NOMO-1 (cell line): Measurements from ENCODE around the gene LURAP1L.

Source experiments
- DNase-seq, 2 experiments: peaks; one replicate each; lab custom pipeline; 2025; ENCODE audit not compliant: unreplicated experiment in 2 of 2; lab: John Stamatoyannopoulos, UW

Gene LURAP1L

GRCh38 chr9:12775679-12776512 lies 1.1 kb downstream of the LURAP1L start:
- DNase-seq: peak; percentile 1 to 29

GRCh38 chr9:12776513-12777055 lies 1.8 kb downstream of the LURAP1L start:
- no peak for DNase-seq

- no peak for DNase-seq
Observed at GRCh38 chr9:12777121-12778022, 2.6 kb downstream of the LURAP1L start.

- DNase-seq: no peak
Observed at GRCh38 chr9:12778389-12778788, 3.6 kb downstream of the LURAP1L start.

GRCh38 chr9:12781226-12781733 lies 6.5 kb downstream of the LURAP1L start:
- no peak for DNase-seq

- DNase-seq: no peak
Observed at GRCh38 chr9:12783767-12784460, 9.1 kb downstream of the LURAP1L start.

GRCh38 chr9:12784461-12785259 lies 9.8 kb downstream of the LURAP1L start:
- DNase-seq: no peak

- no peak for DNase-seq
Observed at GRCh38 chr9:12785260-12785770, 10.5 kb downstream of the LURAP1L start.

GRCh38 chr9:12785941-12786340 lies 11.1 kb downstream of the LURAP1L start:
- DNase-seq: no peak

DNA sequence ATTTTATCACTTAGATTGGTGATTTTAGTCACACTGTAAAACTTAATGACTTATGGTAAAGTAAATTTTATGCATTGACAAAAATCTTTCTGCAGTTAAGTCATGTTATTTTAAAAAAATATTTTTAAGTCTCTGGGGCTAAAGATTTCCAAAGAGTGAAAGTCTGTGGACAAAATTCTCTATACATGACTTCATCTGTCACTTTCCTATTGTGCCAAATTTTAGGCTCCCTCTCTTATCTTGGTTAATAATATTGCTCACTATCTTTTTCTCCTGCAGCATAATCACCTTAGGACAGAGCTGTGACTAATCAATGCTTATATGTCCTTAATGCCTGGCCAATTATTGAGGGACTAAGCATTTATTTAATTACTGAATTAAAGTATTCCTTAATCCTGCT lies 15.2 kb downstream of the LURAP1L start:
- no peak for DNase-seq

- DNase-seq: no peak
Observed at GRCh38 chr9:12790883-12791282, 16.1 kb downstream of the LURAP1L start.

DNA sequence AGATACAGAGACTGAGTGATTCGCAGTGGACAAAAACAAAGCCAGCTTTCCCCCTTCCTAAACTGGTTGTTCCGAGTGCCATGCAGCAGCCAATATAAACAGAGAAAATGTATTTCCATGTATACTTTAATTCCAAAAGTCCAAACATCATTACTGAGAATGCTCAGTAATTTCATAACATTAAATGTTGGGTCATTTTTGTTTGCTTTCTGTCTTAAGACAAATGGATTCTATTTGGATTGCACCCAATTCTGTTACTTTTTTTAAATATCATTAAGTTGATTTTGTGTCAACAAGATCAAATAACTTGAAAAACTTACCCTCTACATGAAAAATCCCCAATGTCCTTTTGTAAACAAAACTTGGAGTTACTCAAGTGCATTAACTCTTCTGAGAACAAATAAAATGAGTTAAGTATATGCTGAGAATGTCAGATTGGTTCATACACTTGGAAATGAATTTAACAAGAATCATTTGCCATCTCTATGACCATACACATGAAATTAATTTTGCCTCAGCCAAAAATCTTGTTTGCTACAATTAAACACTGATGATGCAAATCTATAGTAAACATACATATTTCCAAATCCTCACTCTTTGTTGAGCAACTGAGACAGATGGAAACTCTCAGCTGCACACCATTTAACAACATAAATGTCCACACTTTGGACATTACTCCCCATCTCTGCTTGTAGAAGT lies 19.4 kb downstream of the LURAP1L start:
- no peak for DNase-seq

GRCh38 chr9:12796601-12797000 lies 21.8 kb downstream of the LURAP1L start:
- DNase-seq: no peak

DNA sequence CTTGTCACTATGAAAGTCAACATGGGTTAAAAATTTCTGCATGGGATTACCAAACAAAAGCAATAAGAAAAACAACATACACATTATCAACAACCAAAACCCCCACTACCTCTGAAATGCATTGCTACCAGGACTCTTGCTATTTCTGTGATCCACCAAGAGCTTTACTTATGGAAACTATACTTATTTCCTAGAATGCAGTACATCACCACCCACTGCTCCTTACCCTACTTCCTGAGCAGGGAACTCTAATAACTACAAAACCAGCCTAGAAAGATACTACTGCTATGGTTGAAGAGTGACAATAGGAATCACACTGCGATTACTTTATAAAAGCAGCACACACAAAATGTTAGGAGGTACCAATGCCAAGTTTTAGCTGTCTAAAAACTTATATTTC lies 22.2 kb downstream of the LURAP1L start:
- no peak for DNase-seq

DNA sequence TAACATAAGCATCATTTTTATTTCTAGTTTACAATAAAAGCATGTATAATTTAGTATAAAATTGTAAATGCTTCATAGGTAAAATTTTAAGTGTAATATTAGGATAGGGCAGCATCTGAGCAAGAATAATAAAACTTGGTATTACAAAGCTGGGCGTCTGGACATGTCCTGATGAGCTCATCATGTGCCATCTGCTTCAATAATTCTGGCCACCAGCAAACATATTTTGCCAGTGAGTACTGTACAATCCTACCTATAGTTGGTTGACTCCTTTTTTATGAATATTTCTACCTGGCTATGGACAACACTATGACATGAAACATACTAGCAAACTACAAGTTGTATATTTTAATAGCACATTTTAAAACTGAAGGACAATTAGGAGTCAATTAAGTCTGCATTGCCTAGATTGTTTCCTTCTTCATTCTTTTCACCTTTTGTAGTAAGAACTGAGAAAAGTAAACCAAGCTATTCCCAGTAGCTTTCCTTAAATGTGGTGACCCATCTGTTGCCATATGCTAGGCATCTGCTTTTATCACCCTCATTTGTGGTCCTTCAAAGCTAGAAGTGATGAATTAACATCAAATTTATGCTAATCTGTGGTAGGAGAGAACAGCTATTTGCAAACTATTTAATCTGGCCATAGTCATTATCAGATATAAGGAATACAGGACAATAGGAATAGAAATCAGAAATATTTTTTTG lies 23.4 kb downstream of the LURAP1L start:
- no peak for DNase-seq

- no peak for DNase-seq
Observed at GRCh38 chr9:12801187-12801586, 26.4 kb downstream of the LURAP1L start.

DNA sequence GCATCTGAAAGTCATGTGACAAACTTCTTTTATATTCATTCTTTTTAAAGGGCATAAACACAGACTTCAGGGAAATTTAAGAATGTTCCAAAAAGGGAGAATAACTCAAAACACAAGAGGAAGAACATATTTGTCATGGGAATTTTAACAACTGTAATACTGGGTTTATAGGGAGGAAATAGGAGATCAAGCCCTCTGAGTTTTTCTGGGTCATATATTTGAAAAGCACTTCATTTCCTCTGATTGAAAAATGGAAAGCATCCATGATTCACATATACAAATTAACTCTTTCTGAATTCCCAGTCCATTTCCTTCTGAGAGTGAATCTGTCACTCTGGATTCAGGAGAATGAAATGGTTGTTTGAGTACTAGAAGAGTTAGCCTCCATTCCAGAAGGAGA lies 26.8 kb downstream of the LURAP1L start:
- no peak for DNase-seq

GRCh38 chr9:12802093-12802492 lies 27.3 kb downstream of the LURAP1L start:
- no peak for DNase-seq
